ENCODE results near the gene LARP1.
"Not testable (repeated sequence)": the region's sequence is repeated elsewhere in the genome, so short reads cannot be mapped to it uniquely, and the experiment has no call there.

Gene LARP1

GRCh38 chr5:154759868-154760267, 4.7 kb downstream of the LARP1 start:
- H3K9me3 ChIP-seq (ENCODE audit: low read length); H3K27me3 ChIP-seq (ENCODE audit: insufficient read depth, low read length); H2AFZ ChIP-seq (ENCODE audit: low read depth, low read length); H3K36me3 ChIP-seq (ENCODE audit: insufficient read depth, low read length); H3K4me3 ChIP-seq (ENCODE audit: low read length): not testable (repeated sequence)
- H3K4me1 ChIP-seq (ENCODE audit: insufficient read depth, low read length): peaks cover 11% of the 10 kb centered on the region

GRCh38 chr5:154761046-154761736, 6.0 kb downstream of the LARP1 start:
- Histone ChIP-seq H3K27me3 (ENCODE audit: insufficient read depth, low read length) (no peaks in the 10 kb centered on the region), H3K4me1 (ENCODE audit: insufficient read depth, low read length) (peaks cover 11% of the 10 kb centered on the region), H3K36me3 (ENCODE audit: insufficient read depth, low read length) (no peaks in the 10 kb centered on the region), H3K9me3 (ENCODE audit: low read length) (no peaks in the 10 kb centered on the region), H3K4me3 (ENCODE audit: low read length) (no peak overlapping the region), H2AFZ (ENCODE audit: low read depth, low read length) (no peak overlapping the region)

- Histone ChIP-seq H2AFZ (ENCODE audit: low read depth, low read length) (no peak overlapping the region), H3K4me1 (ENCODE audit: insufficient read depth, low read length) (peaks cover 11% of the 10 kb centered on the region), H3K36me3 (ENCODE audit: insufficient read depth, low read length) (no peaks in the 10 kb centered on the region), H3K9me3 (ENCODE audit: low read length) (no peaks in the 10 kb centered on the region), H3K4me3 (ENCODE audit: low read length) (no peak overlapping the region), H3K27me3 (ENCODE audit: insufficient read depth, low read length) (no peaks in the 10 kb centered on the region)
Measured at GRCh38 chr5:154762261-154762660, 7.1 kb downstream of the LARP1 start.

GRCh38 chr5:154762700-154763099, 7.5 kb downstream of the LARP1 start:
- H3K36me3 ChIP-seq (ENCODE audit: insufficient read depth, low read length): no peaks in the 10 kb centered on the region
- no peak overlapping the region for H3K4me3 ChIP-seq (ENCODE audit: low read length)
- H3K27me3 ChIP-seq (ENCODE audit: insufficient read depth, low read length): no peaks in the 10 kb centered on the region
- H3K4me1 ChIP-seq (ENCODE audit: insufficient read depth, low read length): peaks cover 9% of the 10 kb centered on the region
- no peaks in the 10 kb centered on the region for H3K9me3 ChIP-seq (ENCODE audit: low read length)
- H2AFZ ChIP-seq (ENCODE audit: low read depth, low read length): no peak overlapping the region

GRCh38 chr5:154764967-154765366, 9.8 kb downstream of the LARP1 start:
- Histone ChIP-seq H3K4me3 (ENCODE audit: low read length) (no peak overlapping the region), H3K36me3 (ENCODE audit: insufficient read depth, low read length) (no peaks in the 10 kb centered on the region), H3K27me3 (ENCODE audit: insufficient read depth, low read length) (no peaks in the 10 kb centered on the region), H3K9me3 (ENCODE audit: low read length) (no peaks in the 10 kb centered on the region), H3K4me1 (ENCODE audit: insufficient read depth, low read length) (no peaks in the 10 kb centered on the region), H2AFZ (ENCODE audit: low read depth, low read length) (no peak overlapping the region)

- H3K27me3 ChIP-seq (ENCODE audit: insufficient read depth, low read length): no peaks in the 10 kb centered on the region
- no peak overlapping the region for H2AFZ ChIP-seq (ENCODE audit: low read depth, low read length)
- no peaks in the 10 kb centered on the region for H3K9me3 ChIP-seq (ENCODE audit: low read length)
- H3K4me1 ChIP-seq (ENCODE audit: insufficient read depth, low read length): peaks cover 3% of the 10 kb centered on the region
- H3K4me3 ChIP-seq (ENCODE audit: low read length): no peak overlapping the region
- H3K36me3 ChIP-seq (ENCODE audit: insufficient read depth, low read length): no peaks in the 10 kb centered on the region
Measured at GRCh38 chr5:154765396-154765925, 10.3 kb downstream of the LARP1 start.

GRCh38 chr5:154766558-154767281, 11.5 kb downstream of the LARP1 start:
- no peaks in the 10 kb centered on the region for H3K9me3 ChIP-seq (ENCODE audit: low read length)
- H2AFZ ChIP-seq (ENCODE audit: low read depth, low read length): no peak overlapping the region
- H3K4me3 ChIP-seq (ENCODE audit: low read length): no peak overlapping the region
- peaks cover 13% of the 10 kb centered on the region for H3K4me1 ChIP-seq (ENCODE audit: insufficient read depth, low read length)
- no peaks in the 10 kb centered on the region for H3K27me3 ChIP-seq (ENCODE audit: insufficient read depth, low read length)
- no peaks in the 10 kb centered on the region for H3K36me3 ChIP-seq (ENCODE audit: insufficient read depth, low read length)

GRCh38 chr5:154767576-154767975, 12.4 kb downstream of the LARP1 start:
- Histone ChIP-seq H3K4me3 (ENCODE audit: low read length) (no peak overlapping the region), H3K9me3 (ENCODE audit: low read length) (no peaks in the 10 kb centered on the region), H3K4me1 (ENCODE audit: insufficient read depth, low read length) (peaks cover 16% of the 10 kb centered on the region), H3K27me3 (ENCODE audit: insufficient read depth, low read length) (no peaks in the 10 kb centered on the region), H3K36me3 (ENCODE audit: insufficient read depth, low read length) (no peaks in the 10 kb centered on the region), H2AFZ (ENCODE audit: low read depth, low read length) (no peak overlapping the region)

GRCh38 chr5:154768207-154768606, 13.0 kb downstream of the LARP1 start:
- no peaks in the 10 kb centered on the region for H3K27me3 ChIP-seq (ENCODE audit: insufficient read depth, low read length)
- H3K36me3 ChIP-seq (ENCODE audit: insufficient read depth, low read length): no peaks in the 10 kb centered on the region
- H3K9me3 ChIP-seq (ENCODE audit: low read length): no peaks in the 10 kb centered on the region
- H2AFZ ChIP-seq (ENCODE audit: low read depth, low read length): no peak overlapping the region
- peaks cover 16% of the 10 kb centered on the region for H3K4me1 ChIP-seq (ENCODE audit: insufficient read depth, low read length)
- H3K4me3 ChIP-seq (ENCODE audit: low read length): no peak overlapping the region

GRCh38 chr5:154770111-154770510, 14.9 kb downstream of the LARP1 start:
- H3K4me1 ChIP-seq (ENCODE audit: insufficient read depth, low read length): peaks cover 16% of the 10 kb centered on the region
- H3K4me3 ChIP-seq (ENCODE audit: low read length): no peak overlapping the region
- H2AFZ ChIP-seq (ENCODE audit: low read depth, low read length): no peak overlapping the region

GRCh38 chr5:154771383-154771901, 16.3 kb downstream of the LARP1 start:
- Histone ChIP-seq H3K4me1 (ENCODE audit: insufficient read depth, low read length) (peaks cover 16% of the 10 kb centered on the region), H3K9me3 (ENCODE audit: low read length) (no peaks in the 10 kb centered on the region), H3K4me3 (ENCODE audit: low read length) (no peak overlapping the region), H3K36me3 (ENCODE audit: insufficient read depth, low read length) (no peaks in the 10 kb centered on the region), H3K27me3 (ENCODE audit: insufficient read depth, low read length) (no peaks in the 10 kb centered on the region), H2AFZ (ENCODE audit: low read depth, low read length) (no peak overlapping the region)

More at GRCh38 chr5:154770111-154770510, 14.9 kb downstream of the LARP1 start:
- H3K9me3 ChIP-seq (ENCODE audit: low read length): no peaks in the 10 kb centered on the region
- no peaks in the 10 kb centered on the region for H3K27me3 ChIP-seq (ENCODE audit: insufficient read depth, low read length)
- no peaks in the 10 kb centered on the region for H3K36me3 ChIP-seq (ENCODE audit: insufficient read depth, low read length)

- H3K4me3 ChIP-seq (ENCODE audit: low read length): no peak overlapping the region
- no peaks in the 10 kb centered on the region for H3K27me3 ChIP-seq (ENCODE audit: insufficient read depth, low read length)
- no peaks in the 10 kb centered on the region for H3K36me3 ChIP-seq (ENCODE audit: insufficient read depth, low read length)
- H3K4me1 ChIP-seq (ENCODE audit: insufficient read depth, low read length): peaks cover 16% of the 10 kb centered on the region
- no peak overlapping the region for H2AFZ ChIP-seq (ENCODE audit: low read depth, low read length)
- H3K9me3 ChIP-seq (ENCODE audit: low read length): no peaks in the 10 kb centered on the region
Measured at GRCh38 chr5:154773326-154773725, 18.1 kb downstream of the LARP1 start.

- H3K9me3 ChIP-seq (ENCODE audit: low read length): no peaks in the 10 kb centered on the region
- no peaks in the 10 kb centered on the region for H3K27me3 ChIP-seq (ENCODE audit: insufficient read depth, low read length)
- H3K4me3 ChIP-seq (ENCODE audit: low read length): no peak overlapping the region
- no peaks in the 10 kb centered on the region for H3K36me3 ChIP-seq (ENCODE audit: insufficient read depth, low read length)
- peaks cover 9% of the 10 kb centered on the region for H3K4me1 ChIP-seq (ENCODE audit: insufficient read depth, low read length)
- no peak overlapping the region for H2AFZ ChIP-seq (ENCODE audit: low read depth, low read length)
Measured at GRCh38 chr5:154776167-154776566, 21.0 kb downstream of the LARP1 start.

Data from neuron (in vitro differentiated cells).